ENCODE data around the gene OVCH1.
"Not testable (repeated sequence)": the region's sequence is repeated elsewhere in the genome, so short reads cannot be mapped to it uniquely, and the experiment has no call there.

The OVCH1 gene

DNA sequence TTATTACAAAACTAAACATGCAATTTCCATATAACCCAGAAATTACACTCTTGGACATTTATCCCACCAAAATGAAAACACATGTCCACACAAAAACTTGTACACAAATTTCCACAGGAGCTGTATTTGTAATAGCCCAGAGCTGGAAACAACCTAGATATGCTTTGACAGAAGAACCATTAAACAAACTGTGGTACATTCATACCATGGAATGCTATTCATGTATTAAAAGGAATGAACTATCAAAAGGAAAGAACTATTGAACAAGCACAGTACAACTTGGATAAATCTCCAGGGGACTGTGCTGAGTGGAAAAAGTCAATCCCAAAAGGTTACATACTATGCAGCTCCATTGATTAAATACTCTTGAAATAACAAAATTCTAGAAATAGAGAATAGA, 80.7 kb downstream of the OVCH1 start:
- in situ Hi-C loops (cut with MboI; ENCODE audit: low sequenced_read_pairs), result no loop called here

DNA sequence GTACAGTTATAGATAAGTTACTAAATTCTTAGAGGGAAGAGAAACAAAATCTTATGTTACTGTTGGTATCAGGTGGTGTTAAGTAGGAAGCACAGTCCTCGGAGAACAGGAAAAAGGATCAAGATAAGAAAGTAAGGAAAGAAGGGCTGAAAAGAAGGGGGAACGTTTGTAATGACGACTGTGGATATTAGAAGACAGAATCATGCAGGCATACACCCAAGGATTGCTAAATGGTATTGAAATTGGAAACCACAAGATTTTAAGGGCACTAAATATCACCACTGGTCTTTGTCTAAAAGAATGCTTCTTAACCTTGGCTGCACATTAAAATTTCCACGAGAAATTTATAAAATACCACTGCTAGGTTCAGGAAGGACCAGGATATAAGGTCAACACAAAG, 82.4 kb downstream of the OVCH1 start:
- in situ Hi-C loops (cut with MboI; ENCODE audit: low sequenced_read_pairs), result no loop called here

DNA sequence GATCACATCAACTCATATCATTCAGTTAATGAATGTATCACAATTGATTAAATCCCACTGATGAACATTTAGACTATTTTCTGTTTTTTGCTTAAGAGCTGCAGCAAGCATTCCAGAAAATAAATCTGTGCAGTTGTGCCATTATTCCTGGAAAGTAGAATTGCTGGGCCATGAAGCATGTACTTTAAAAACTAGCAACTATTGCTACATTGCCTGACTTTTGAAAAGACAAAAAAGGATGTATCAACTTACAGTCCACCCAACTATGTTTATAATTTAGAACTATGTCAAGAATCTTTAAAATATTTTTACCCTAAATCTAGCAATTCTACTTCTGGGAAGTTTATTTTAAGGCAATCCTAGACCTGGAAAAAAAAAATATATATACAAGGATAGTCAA, 83.1 kb downstream of the OVCH1 start:
- in situ Hi-C loops (cut with MboI; ENCODE audit: low sequenced_read_pairs), result no loop called here

DNA sequence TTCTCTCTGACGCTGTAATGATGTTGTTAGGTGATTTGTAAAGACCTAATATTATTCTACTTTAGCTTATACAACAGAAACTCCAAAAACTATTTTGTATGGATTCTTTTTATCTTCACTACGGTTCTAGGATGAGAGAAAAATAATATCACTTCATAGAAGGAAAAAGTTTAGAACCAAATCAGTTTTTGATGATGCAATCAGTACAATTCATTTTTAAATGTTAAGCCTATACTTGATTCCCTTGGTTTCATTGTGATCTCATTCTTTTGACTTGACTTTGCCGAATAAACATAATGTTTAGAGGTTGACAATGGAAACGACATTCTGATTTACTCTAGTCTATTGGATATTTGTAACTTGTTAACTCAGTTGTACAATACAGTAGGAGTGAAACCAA, 91.9 kb downstream of the OVCH1 start:
- in situ Hi-C loops (cut with MboI; ENCODE audit: low sequenced_read_pairs), result no loop called here

DNA sequence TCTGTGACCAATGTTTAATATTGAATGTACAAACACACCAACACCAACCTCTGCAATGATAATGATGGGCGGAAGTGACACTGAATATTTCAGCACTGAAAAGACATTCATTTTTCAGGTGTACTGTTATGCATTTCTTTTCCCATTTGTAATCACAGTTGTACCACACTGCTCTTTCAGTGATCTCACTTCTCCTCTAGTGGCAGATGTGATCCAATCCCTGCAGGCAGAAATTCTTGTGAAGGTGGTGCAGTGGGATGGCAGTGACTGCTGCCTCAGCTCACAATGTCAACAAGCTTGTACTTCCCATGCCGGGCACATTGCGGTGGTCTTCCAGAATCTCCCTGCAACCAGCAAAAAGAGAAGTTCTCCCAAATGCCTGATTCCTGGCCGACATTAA, 93.5 kb downstream of the OVCH1 start:
- in situ Hi-C loops (cut with MboI; ENCODE audit: low sequenced_read_pairs), result no loop called here

DNA sequence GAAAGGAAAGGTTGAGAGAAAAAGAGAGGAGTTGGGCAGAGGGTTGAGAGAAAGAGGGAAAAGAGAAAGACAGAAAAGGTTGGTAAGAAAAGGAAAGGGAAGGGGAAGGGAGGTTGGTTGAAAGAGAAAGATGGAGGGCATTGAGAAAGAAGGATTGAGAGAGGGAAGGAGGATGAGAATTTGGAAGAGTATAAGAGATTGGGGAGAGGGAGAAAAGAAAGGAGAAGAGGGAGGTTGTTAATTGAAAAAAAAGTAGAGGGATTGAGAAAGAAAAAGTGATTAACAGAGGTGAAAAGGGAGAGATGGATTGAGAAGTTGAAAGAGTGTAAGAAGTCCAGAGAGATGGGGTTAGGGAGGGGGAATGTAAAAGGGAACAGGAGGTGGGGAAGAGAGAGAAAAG, 95.0 kb downstream of the OVCH1 start:
- in situ Hi-C loops (cut with MboI; ENCODE audit: low sequenced_read_pairs), result no loop called here

DNA sequence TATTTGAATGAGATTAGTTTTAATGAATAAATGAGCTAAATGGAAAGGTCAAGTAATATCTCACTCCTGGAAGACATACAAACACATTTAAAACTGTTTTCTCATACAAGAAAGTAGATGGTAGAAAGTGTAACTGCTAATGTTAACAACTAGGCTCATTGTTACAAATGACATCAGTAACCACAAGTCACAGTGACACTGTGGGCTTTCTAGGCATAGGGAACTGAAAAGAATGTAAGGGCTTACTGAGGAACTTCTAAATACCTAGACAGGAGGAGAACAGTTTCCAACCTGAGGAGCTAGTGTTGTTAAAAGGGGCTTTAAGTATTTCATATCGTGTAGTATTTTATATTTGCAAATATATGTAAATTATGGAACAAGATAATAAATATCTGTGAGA, 99.0 kb downstream of the OVCH1 start:
- in situ Hi-C loops (cut with MboI; ENCODE audit: low sequenced_read_pairs), result no loop called here

DNA sequence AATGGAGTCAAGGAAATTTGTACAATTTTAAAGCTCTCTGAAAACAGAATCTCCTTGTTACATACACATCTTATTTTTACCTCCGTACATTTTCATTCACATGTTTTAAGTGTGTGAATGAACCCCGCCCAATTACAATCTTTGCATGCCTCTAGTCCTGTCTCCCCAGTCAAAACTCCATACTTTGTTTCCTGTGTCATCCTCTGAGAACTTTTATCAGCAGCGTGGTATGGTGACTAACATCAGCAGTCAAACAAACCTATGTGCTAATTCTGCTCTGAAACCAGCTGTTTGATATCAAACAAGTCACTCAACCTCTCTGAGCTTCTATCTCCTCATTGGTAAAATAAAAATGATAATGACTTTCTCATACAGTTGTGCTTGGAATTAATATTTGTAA, 100.7 kb downstream of the OVCH1 start:
- in situ Hi-C loops (cut with MboI; ENCODE audit: low sequenced_read_pairs), result no loop called here

DNA sequence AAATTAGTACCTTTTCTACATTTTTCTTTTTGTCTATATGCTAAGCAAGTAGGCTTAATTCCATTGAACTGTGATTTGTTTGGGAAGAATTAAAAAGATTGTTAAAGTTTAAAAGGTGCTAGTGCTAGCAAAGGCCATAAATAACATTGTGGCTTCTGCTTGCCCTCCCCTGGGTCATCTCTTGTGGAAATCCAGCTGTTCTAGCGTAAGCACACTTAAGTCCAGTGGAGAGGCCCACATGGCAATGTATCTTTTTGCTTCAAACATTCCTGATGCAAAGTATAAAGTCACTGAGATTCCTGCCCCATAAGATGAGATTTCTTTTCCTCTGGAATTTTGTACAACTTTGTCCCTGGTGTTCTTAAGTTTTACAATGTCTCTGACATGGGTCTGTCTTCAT, 102.1 kb downstream of the OVCH1 start:
- in situ Hi-C loops (cut with MboI; ENCODE audit: low sequenced_read_pairs), result no loop called here

DNA sequence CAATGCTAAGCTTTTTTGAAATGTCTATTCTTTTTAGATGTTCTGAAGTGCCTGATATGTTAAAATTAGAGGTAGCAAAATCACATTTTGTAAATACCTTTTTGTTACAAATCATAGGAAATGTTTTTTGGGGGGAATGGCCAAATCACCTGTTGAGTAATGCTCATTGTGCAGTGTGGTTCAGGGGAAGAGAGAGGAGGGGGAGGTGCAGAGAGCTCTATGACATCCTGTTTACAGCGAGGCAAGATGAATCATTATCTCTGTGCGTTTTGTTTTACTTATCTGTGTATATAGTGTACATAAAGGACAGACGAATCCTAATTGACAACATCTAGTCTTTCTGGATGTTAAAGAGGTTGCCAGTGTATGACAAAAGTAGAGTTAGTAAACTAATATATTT, 107.1 kb downstream of the OVCH1 start:
- in situ Hi-C loops (cut with MboI; ENCODE audit: low sequenced_read_pairs), result not testable (repeated sequence)

DNA sequence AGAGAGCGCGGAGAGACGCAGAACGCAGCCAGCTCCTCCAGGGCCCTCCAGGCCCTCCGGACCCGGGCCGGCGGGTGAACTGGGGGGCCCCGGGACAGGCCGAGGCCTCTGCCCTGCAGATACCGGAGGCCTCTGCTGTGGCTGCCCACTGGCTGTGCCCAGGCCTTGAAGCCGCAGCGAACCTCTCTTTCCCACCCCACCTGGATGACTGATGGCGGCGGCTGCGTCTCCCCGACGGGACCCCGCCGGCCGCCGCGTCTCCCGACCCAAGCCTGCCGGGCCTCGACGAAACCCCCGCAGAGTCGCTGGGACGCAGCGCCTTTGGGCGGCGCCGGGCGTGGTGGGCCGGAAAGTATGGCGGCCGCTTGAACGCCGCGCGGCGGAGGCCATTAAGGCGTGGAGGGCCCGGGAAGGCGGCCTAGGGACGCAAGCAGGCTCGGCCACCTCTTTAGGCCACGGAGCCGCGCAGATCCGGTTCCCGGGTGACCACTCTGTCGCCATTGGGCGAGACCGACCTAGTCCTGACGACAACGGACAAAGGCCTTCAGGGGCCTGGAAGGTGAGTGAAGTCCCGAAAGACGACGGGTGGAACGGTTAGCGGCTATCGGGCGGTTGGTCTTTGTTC, 108.1 kb downstream of the OVCH1 start:
- in situ Hi-C loops (cut with MboI; ENCODE audit: low sequenced_read_pairs), result no loop called here

DNA sequence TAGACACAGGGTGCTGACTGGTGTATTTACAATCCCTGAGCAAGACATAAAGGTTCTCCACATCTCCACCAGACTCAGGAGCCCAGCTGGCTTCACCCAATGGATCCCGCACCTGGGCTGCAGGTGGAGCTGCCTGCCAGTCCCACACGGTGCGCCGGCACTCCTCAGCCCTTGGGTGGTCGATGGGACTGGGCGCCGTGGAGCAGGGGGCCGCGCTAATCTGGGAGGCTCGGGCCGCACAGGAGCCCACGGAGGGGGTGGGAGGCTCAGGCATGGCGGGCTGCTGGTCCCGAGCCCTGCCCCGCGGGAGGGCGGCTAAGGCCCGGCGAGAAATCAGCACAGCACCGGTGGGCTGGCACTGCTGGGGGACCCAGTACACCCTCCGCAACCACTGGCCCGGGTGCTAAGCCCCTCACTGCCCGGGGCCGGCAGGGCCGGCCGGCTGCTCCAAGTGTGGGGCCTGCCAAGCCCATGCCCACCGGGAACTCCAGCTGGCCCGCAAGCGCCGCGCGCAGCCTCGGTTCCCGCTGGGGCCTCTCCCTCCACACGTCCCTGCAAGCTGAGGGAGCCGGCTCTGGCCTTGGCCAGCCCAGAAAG, 111.3 kb downstream of the OVCH1 start:
- in situ Hi-C loops (cut with MboI; ENCODE audit: low sequenced_read_pairs), result not testable (repeated sequence)

DNA sequence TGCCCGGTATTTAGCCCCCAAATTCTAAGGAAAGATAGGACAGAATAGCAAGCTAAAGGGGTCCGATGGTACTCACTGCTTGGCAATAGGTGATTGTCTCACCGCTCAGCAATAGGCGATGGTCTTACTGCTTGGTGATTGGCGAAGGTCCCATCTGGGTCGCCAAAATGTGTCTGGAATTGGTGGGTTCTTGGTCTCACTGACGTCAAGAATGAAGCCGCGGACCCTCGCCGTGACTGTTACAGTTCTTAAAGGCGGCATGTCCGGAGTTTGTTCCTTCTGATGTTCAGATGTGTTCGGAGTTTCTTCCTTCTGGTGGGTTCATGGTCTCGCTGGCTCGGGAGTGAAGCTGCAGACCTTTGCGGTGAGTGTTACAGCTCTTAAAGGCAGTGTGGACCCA, 112.3 kb downstream of the OVCH1 start:
- in situ Hi-C loops (cut with MboI; ENCODE audit: low sequenced_read_pairs), result not testable (repeated sequence)

DNA sequence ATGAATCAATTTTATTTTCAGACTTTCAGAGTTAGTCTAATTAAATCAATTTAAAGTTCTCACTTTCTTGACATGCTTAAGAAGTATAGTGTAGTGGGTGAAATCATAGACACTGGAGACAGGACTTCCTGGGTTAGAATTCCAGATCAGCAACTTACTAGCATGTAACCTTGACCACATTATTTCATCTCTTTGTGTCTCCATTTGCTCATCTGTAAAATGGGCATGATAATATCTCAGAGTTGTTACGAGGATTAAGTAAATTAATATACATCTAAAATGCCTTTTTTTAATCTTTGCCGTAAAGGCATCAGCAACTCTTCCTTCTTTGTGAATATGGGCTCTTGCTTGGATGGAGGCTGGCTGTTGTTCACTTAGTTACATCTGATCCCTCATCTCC, 115.2 kb downstream of the OVCH1 start:
- in situ Hi-C loops (cut with MboI; ENCODE audit: low sequenced_read_pairs), result no loop called here

DNA sequence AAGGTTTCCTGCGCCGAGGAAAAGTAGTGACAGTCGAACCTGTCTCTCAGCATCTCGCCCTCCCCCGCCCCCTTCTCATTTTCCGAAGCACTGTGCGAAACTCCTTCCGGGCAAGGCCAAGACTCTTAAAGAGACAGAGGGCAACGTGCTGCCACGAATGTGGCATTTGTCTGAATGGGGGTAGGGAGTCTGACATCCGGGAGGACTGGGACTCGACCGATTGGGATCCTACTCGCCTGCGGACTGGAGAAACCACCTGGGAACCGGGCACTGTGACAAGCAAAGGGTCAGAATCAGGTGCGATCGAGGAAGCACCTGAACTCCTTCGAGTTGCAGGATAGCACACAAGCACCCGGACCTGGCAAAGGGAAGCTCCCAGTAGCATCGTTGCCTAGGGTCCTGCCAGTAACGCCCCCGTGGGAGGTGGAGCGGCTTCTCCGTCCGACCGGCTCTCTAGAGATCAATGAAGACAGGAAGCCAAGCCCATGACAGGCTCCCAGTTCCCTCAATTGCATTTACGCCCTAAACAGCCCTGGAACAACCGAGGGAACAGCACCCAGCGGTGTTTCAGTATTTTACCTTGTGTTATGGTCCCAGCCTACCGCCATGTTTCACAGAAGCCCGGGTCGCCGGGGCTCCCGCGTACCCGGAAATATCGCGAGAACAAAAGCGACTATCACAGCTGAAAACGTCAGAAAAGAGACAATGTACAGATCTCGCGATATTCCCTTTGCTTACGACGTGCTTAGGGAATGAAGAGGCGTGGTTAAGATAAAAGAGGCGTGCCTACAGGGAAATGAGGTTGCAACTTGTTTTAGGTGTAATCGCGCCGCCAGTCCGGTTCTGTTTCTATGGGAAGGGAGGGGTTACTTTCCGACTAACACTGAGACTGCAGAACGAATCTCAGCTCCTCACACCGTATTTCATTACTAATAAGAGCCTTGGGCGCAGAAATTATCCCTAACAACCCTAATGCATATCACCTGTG, 116.7 kb downstream of the OVCH1 start, which contains the start of gene ERGIC2:
Gene ERGIC2 (minus strand): TSS at position 637 of the 988 bp plus-strand sequence. CDS start 9,539 bp downstream, outside the sequence.
- in situ Hi-C loops (cut with MboI; ENCODE audit: low sequenced_read_pairs), result no loop called here

Data from HL-60/S4 (cell line).